ENCODE data around the gene BRD4.

The BRD4 gene

DNA sequence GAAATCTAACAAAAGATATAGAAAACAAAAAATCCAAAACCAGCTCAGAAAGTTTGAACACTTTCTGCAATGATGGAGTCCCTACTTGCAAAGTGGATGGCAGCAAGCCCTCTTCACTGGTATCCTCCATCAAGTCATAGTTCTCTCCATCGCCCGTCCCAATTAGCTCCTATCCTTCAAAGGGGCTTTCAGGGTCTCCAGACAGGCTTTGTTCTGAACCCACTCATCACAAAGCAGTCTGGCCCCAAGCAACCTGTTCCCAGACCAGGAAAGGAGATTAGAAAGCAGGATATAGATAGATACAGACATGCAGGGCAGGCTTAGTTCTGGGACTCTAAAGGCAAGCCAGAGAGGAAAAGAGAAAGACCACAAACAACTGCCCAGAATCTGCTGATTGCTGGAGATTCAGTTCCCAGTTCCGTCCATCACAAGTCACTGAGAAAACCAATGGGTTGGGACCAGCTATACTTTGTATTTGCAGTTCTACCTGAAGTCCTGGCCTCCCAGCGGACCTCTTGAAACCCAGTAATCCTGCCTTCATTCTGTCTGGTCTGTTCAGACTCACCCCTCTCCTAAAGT is 52.9 kb downstream of the BRD4 start:
- Histone ChIP-seq H3K9ac (ENCODE audit: low read depth, low read length) (no peak overlapping the region), H3K9me3 (ENCODE audit: control insufficient read depth, insufficient read depth, low read length) (no peaks in the 10 kb centered on the region), H3K4me3 (ENCODE audit: low read depth, low read length) (no peak overlapping the region), H3K27ac (ENCODE audit: low read depth, low read length) (no peak overlapping the region), H3K36me3 (ENCODE audit: control insufficient read depth, insufficient read depth, low read length) (no peaks in the 10 kb centered on the region), H3K27me3 (ENCODE audit: control insufficient read depth, insufficient read depth, low read length) (no peaks in the 10 kb centered on the region), H3K4me1 (ENCODE audit: control insufficient read depth, insufficient read depth, low read length) (peaks cover 39% of the 10 kb centered on the region)

DNA sequence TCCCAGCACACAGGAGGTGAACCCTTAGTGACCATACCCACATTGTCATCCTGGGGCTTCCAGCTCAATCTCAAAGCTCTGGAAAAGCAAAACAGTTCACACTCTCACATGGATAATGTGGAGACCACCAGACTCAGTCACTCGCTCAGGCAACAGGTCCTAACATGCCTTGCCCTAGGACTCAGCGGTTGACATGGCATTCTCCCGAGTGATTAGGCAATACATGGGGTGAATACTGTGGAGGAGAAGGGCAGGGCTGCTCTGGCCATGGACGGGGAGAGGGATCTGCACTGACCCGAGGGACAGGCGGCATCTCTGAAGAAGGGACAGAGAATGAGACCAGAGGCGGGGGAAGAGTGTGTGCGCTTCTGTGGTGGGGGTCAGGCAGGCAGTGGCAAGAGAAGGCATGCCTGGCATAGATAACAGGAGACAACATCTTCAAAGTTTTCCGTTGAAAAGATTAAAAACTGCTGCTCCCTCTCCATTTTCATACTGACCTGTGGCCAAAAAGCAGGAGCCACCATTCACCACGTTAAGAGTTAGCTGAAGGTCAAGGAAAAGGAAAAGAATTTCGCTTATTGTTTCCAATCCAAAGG is 55.6 kb downstream of the BRD4 start:
- Histone ChIP-seq H3K36me3 (ENCODE audit: control insufficient read depth, insufficient read depth, low read length) (peaks cover 19% of the 10 kb centered on the region), H3K27ac (ENCODE audit: low read depth, low read length) (no peak overlapping the region), H3K4me3 (ENCODE audit: low read depth, low read length) (no peak overlapping the region), H3K27me3 (ENCODE audit: control insufficient read depth, insufficient read depth, low read length) (no peaks in the 10 kb centered on the region), H3K9me3 (ENCODE audit: control insufficient read depth, insufficient read depth, low read length) (no peaks in the 10 kb centered on the region), H3K4me1 (ENCODE audit: control insufficient read depth, insufficient read depth, low read length) (peaks cover 16% of the 10 kb centered on the region), H3K9ac (ENCODE audit: low read depth, low read length) (no peak overlapping the region)

DNA sequence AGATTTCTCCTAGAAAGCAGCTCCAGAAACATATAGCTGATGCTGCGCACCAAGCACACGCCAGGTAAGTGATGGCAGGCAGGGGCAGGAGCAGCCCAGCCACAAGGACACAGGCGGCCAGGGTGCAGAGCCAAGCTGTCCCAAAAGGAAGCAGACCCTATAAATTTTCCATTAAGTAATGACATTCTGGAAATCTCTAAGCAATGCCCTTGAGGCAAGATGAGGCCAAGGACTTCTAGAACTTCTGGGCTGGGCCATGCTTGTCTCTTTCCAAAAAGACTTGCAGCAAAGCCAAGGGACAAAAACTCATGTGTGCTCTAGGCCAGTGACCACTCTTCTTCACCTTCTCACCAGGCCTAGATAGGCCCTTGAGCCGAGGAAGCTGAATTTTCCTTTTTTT is 57.9 kb downstream of the BRD4 start:
- Histone ChIP-seq H3K27ac (ENCODE audit: low read depth, low read length) (no peak overlapping the region), H3K4me1 (ENCODE audit: control insufficient read depth, insufficient read depth, low read length) (no peaks in the 10 kb centered on the region; the same call in 1 of the 2 replicates), H3K9ac (ENCODE audit: low read depth, low read length) (no peak overlapping the region), H3K4me3 (ENCODE audit: low read depth, low read length) (no peak overlapping the region), H3K9me3 (ENCODE audit: control insufficient read depth, insufficient read depth, low read length) (no peaks in the 10 kb centered on the region), H3K27me3 (ENCODE audit: control insufficient read depth, insufficient read depth, low read length) (no peaks in the 10 kb centered on the region), H3K36me3 (ENCODE audit: control insufficient read depth, insufficient read depth, low read length) (peaks cover 41% of the 10 kb centered on the region)

DNA sequence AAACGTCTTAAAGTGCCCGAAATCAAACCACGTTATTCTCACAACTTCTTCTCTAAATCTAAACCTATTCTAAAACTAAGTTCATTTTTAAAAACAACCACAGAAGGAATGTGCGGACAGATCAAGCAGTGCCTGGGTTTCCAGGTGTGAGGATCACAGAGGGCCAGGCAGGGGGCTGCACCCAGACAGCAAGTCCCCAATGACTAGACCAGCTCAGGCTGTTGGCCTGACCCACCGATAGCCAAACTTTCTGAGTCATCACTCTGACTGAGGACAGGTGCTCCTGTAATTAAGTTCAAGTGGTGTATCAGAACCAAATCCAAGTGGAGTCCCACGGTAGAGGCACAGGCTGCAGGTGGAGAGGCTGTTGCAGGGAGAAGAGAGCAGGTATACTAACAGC is 62.5 kb downstream of the BRD4 start:
- peaks cover 87% of the 10 kb centered on the region for H3K36me3 ChIP-seq (ENCODE audit: control insufficient read depth, insufficient read depth, low read length)

DNA sequence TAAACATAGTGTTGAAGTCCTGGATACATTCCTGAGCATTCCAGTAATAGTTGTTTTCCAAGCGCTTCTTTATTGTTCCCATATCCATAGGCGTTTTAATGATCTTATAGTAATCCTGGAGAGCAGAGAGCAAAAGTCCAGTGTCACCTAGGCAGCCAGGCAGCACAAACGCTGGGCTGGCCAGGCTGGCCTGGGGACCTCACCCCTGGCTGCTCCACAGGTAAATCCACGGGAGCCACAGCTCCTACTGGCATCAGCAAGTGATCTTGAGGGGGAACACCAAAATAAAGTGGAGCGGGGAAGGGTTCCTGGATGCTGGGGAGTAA is 63.4 kb downstream of the BRD4 start:
- H3K27ac ChIP-seq (ENCODE audit: low read depth, low read length): no peak overlapping the region
- H3K9ac ChIP-seq (ENCODE audit: low read depth, low read length): no peak overlapping the region
- H3K9me3 ChIP-seq (ENCODE audit: control insufficient read depth, insufficient read depth, low read length): no peaks in the 10 kb centered on the region
- no peaks in the 10 kb centered on the region for H3K27me3 ChIP-seq (ENCODE audit: control insufficient read depth, insufficient read depth, low read length)
- peaks cover 96% of the 10 kb centered on the region for H3K36me3 ChIP-seq (ENCODE audit: control insufficient read depth, insufficient read depth, low read length)
- no peaks in the 10 kb centered on the region for H3K4me1 ChIP-seq (ENCODE audit: control insufficient read depth, insufficient read depth, low read length)
- no peak overlapping the region for H3K4me3 ChIP-seq (ENCODE audit: low read depth, low read length)

More for the DNA sequence above, 62.5 kb downstream of the BRD4 start:
- H3K4me3 ChIP-seq (ENCODE audit: low read depth, low read length): no peak overlapping the region
- H3K27me3 ChIP-seq (ENCODE audit: control insufficient read depth, insufficient read depth, low read length): no peaks in the 10 kb centered on the region
- no peak overlapping the region for H3K27ac ChIP-seq (ENCODE audit: low read depth, low read length)
- no peaks in the 10 kb centered on the region for H3K9me3 ChIP-seq (ENCODE audit: control insufficient read depth, insufficient read depth, low read length)
- H3K4me1 ChIP-seq (ENCODE audit: control insufficient read depth, insufficient read depth, low read length): no peaks in the 10 kb centered on the region
- H3K9ac ChIP-seq (ENCODE audit: low read depth, low read length): no peak overlapping the region

DNA sequence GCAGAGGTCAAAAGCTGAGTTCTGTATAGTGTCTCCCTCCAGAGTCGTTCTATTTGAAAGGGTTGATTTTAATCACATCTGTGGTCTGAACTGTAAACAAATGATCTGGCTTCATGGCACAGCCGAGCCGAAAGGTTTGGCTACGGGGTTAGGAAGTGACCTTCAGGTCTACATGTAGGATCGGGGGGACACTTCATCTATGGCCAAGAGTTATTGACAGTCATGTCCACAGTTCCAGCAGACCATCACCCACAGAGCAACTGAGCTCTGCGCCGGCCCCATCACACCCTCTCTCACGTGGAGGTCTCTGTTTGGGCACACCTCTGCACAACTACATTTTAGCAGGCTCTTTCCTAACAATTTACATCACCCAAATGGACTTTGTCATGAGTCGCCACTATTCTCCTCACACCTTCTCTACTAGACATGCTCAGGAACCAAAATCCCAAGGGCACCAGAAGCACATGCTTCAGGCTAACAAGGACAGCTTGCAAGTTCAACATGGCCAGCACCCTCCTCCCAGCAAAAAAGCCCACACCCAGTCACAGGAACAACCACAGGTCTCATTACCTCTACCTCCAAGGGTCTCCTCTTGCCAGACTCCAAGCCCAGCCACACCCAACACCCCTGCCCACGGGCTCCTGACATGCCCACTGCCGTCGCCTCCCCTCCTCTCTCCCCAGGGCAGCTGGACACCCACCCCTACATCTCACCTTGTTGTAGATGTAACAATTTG is 64.0 kb downstream of the BRD4 start:
- H3K9me3 ChIP-seq (ENCODE audit: control insufficient read depth, insufficient read depth, low read length): no peaks in the 10 kb centered on the region

DNA sequence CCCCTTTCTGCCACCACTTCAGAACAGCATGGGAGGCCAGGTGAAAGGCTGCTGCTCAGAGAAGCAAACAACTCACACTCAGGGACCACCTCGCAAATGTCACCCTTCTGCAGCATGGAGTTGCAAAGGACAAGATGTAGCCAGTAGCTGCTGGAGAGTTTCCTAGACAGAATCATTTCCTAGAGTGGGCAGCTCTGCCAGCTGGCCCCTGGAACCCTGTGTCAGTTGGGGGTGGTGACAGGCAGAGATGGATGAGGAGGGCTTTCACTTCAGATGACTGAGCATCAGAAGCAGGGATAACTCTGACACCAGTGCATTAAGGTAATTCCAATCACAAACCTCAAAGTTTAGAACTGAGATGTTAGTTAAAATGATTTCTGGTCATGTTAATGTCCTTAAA is 65.7 kb downstream of the BRD4 start:
- no peaks in the 10 kb centered on the region for H3K27me3 ChIP-seq (ENCODE audit: control insufficient read depth, insufficient read depth, low read length)
- H3K36me3 ChIP-seq (ENCODE audit: control insufficient read depth, insufficient read depth, low read length): peaks cover 99% of the 10 kb centered on the region
- H3K4me1 ChIP-seq (ENCODE audit: control insufficient read depth, insufficient read depth, low read length): no peaks in the 10 kb centered on the region
- H3K9me3 ChIP-seq (ENCODE audit: control insufficient read depth, insufficient read depth, low read length): no peaks in the 10 kb centered on the region
- H3K27ac ChIP-seq (ENCODE audit: low read depth, low read length): no peak overlapping the region
- no peak overlapping the region for H3K4me3 ChIP-seq (ENCODE audit: low read depth, low read length)
- no peak overlapping the region for H3K9ac ChIP-seq (ENCODE audit: low read depth, low read length)

More for the DNA sequence above, 64.0 kb downstream of the BRD4 start:
- no peaks in the 10 kb centered on the region for H3K27me3 ChIP-seq (ENCODE audit: control insufficient read depth, insufficient read depth, low read length)
- no peak overlapping the region for H3K27ac ChIP-seq (ENCODE audit: low read depth, low read length)
- no peak overlapping the region for H3K9ac ChIP-seq (ENCODE audit: low read depth, low read length)
- peaks cover 99% of the 10 kb centered on the region for H3K36me3 ChIP-seq (ENCODE audit: control insufficient read depth, insufficient read depth, low read length)
- H3K4me1 ChIP-seq (ENCODE audit: control insufficient read depth, insufficient read depth, low read length): no peaks in the 10 kb centered on the region
- no peak overlapping the region for H3K4me3 ChIP-seq (ENCODE audit: low read depth, low read length)

DNA sequence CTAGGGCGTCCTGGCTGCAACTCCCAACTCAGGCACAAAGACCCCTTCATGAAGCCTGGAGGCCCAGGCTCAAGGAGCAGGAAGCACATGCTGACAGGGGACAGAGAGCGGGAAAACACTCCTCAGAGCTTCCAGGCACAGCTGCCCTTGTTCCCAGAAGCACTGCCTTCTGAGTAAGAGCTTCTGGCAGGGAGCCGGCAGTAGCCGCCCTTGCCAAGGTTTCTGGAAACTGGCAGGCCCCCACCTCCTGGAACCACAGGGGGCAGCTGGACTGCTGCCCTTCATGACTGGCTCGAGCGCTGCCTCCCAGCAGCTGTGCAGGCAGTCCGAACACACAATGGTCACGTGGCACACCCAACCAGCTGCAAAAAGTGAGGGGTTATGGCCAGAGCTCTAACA is 66.5 kb downstream of the BRD4 start:
- H3K36me3 ChIP-seq (ENCODE audit: control insufficient read depth, insufficient read depth, low read length): peaks cover 96% of the 10 kb centered on the region

DNA sequence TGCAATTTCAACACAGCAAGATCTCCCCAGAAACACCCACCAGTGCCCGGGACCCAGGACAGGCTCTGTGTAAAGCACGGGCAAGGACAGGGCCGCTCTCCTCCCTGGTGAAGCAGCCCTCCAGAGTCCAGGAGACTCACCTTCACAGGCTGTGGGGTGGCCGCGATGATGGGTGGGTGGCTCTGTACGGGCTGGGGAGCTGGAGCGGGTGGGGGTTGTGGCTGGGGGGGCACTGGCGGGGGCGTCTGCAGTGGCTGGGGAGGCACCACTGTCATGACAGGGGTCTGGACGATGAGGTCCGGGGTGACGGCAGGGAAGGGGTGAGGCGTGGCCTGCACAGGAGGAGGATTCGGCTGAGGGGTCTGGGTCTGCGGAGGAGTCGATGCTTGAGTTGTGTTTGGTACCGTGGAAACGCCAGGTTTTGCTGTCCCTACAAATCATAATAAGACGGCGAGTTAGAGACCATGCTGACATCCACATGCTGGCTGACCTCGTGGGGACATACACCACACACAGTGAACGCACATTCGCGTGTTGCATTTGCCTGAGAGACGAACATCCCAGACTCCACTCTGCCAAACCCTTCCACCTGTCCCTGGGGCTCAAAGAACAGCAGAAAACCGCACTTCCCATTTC is 67.0 kb downstream of the BRD4 start:
- Histone ChIP-seq H3K9me3 (ENCODE audit: control insufficient read depth, insufficient read depth, low read length) (no peaks in the 10 kb centered on the region), H3K4me3 (ENCODE audit: low read depth, low read length) (no peak overlapping the region), H3K36me3 (ENCODE audit: control insufficient read depth, insufficient read depth, low read length) (peaks cover 96% of the 10 kb centered on the region), H3K9ac (ENCODE audit: low read depth, low read length) (no peak overlapping the region), H3K27ac (ENCODE audit: low read depth, low read length) (no peak overlapping the region), H3K27me3 (ENCODE audit: control insufficient read depth, insufficient read depth, low read length) (no peaks in the 10 kb centered on the region), H3K4me1 (ENCODE audit: control insufficient read depth, insufficient read depth, low read length) (no peaks in the 10 kb centered on the region)

More for the DNA sequence above, 66.5 kb downstream of the BRD4 start:
- H3K9ac ChIP-seq (ENCODE audit: low read depth, low read length): no peak overlapping the region
- no peak overlapping the region for H3K4me3 ChIP-seq (ENCODE audit: low read depth, low read length)
- no peaks in the 10 kb centered on the region for H3K9me3 ChIP-seq (ENCODE audit: control insufficient read depth, insufficient read depth, low read length)
- no peak overlapping the region for H3K27ac ChIP-seq (ENCODE audit: low read depth, low read length)
- H3K4me1 ChIP-seq (ENCODE audit: control insufficient read depth, insufficient read depth, low read length): no peaks in the 10 kb centered on the region
- H3K27me3 ChIP-seq (ENCODE audit: control insufficient read depth, insufficient read depth, low read length): no peaks in the 10 kb centered on the region

DNA sequence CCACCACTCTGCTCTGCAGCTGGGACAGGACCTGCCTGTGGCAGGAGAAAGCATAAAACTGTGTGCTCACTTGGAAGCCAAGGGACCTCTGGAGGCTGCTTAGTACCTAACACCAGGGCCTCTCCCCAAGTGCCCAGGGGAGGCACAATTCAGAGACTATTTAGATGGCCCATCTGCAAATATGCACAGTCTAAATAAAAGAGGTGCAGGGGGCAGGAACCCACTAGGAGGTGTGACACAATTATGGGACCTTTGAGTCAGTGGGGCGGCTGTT is 67.5 kb downstream of the BRD4 start:
- no peak overlapping the region for H3K9ac ChIP-seq (ENCODE audit: low read depth, low read length)
- H3K4me3 ChIP-seq (ENCODE audit: low read depth, low read length): no peak overlapping the region
- H3K27ac ChIP-seq (ENCODE audit: low read depth, low read length): no peak overlapping the region
- H3K4me1 ChIP-seq (ENCODE audit: control insufficient read depth, insufficient read depth, low read length): no peaks in the 10 kb centered on the region
- H3K36me3 ChIP-seq (ENCODE audit: control insufficient read depth, insufficient read depth, low read length): peaks cover 96% of the 10 kb centered on the region
- no peaks in the 10 kb centered on the region for H3K9me3 ChIP-seq (ENCODE audit: control insufficient read depth, insufficient read depth, low read length)
- no peaks in the 10 kb centered on the region for H3K27me3 ChIP-seq (ENCODE audit: control insufficient read depth, insufficient read depth, low read length)
